Gastroesophageal sphincter (tissue), 4 donors: ENCODE results near the gene ALKBH5. TPM values are rescaled to one million over a fixed set of nuclear protein-coding genes. Genes with fewer than 3 reads are reported as not detected.

Source experiments
- ATAC-seq: fragments of 150-250 bp; one replicate; pipeline ENCODE4 v1.9.1; 2016; ENCODE audit warnings: mild to moderate bottlenecking, moderate library complexity
- H3K27ac ChIP-seq, 4 donors: fragments of 200-600 bp; sonication (generic) in 3 of 4; 1 replicate in 3 of 4; 2 replicates in 1 of 4; pipeline ENCODE4 v1.5.1; 2016 to 2019
- H3K27me3 ChIP-seq: fragments of 200-600 bp; sonication (generic); one replicate; pipeline ENCODE4 v1.5.1; 2019
- H3K36me3 ChIP-seq, 2 donors: fragments of 200-600 bp; sonication (generic); one replicate each; pipeline ENCODE4 v1.5.1; 2019; ENCODE audit warnings: control low read depth in 1 of 2
- H3K4me1 ChIP-seq, 3 donors: fragments of 200-600 bp; sonication (generic); 1 replicate in 2 of 3; 2 replicates in 1 of 3; pipeline ENCODE4 v1.5.1; 2016 to 2019; ENCODE audit warnings: control low read depth in 2 of 3
- H3K4me3 ChIP-seq, 2 donors: fragments of 200-600 bp; sonication (generic); one replicate each; pipeline ENCODE4 v1.5.1; 2019; ENCODE audit warnings: mild to moderate bottlenecking in 1 of 2, moderate library complexity in 1 of 2
- H3K9me3 ChIP-seq, 3 donors: fragments of 200-600 bp; sonication (generic); one replicate each; pipeline ENCODE4 v1.5.1; 2017 to 2019; ENCODE audit warnings: control low read depth in 2 of 3
- EP300 ChIP-seq: sonication (generic); formaldehyde crosslinking; IDR thresholded peaks from one replicate; pipeline ENCODE4 v1.6.1; 2017; ENCODE audit warnings: antibody characterized with exemption, mild to moderate bottlenecking
- POLR2A ChIP-seq, 2 donors: fragments of 450-650 bp; IDR thresholded peaks; one replicate each; pipeline ENCODE4 v1.6.1; 2017; ENCODE audit warnings: antibody characterized with exemption in 2 of 2, mild to moderate bottlenecking in 2 of 2, moderate library complexity in 1 of 2
- POLR2AphosphoS5 ChIP-seq: sonication (generic); formaldehyde crosslinking; IDR thresholded peaks from one replicate; pipeline ENCODE4 v1.6.1; 2017; ENCODE audit warnings: antibody characterized with exemption
- WGBS, 2 donors: methylation state at CpG; one replicate each; pipeline ENCODE4 v1.1.5; 2018; ENCODE audit warnings: low coverage in 1 of 2; 5-methylcytosine and 5-hydroxymethylcytosine counted together
- total RNA-seq, 4 donors: library from RNA; depleted of rRNA; stranded (reverse); fragments of >200 nt; gene quantifications; one replicate each; pipeline ENCODE4 v1.1.0, GENCODE V29; 2016
- TF ChIP-seq, protein P1 (sequence below), 4 experiments: fragments of 200-600 bp in 2 of 4; fragments of 450-650 bp in 2 of 4; sonication (generic) in 1 of 4; IDR thresholded peaks; one replicate each; pipeline ENCODE4 v1.5.1; 2017 to 2019; ENCODE audit warnings: antibody characterized with exemption in 4 of 4, mild to moderate bottlenecking in 2 of 4, moderate library complexity in 2 of 4

The ALKBH5 gene
- total RNA-seq, 4 donors from 2014 or later: 123 to 207 (median 131) TPM

DNA sequence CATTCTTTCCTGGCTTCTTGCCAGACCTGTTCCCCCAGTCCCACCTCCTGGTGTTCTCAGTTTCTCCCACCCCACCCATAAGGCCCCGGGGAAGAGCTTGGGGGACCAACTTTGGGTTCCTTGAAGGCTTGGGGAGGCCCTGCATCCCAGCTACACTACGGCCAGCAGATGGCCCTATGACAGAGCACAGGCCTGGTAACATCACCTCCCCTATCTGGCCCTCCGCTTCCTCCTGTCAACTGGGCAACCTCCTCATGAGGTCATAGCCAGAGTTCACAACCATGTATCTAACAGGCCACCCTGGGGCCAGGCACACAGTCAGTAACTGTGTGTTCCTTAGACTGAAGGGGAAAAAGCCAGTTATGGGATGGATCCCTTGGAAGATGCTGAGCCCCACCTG, 43.7 kb upstream of the ALKBH5 start:
- Histone ChIP-seq H3K4me3 (no peak overlapping the region), H3K27ac (no peak overlapping the region), H3K36me3 (no peaks in the 10 kb centered on the region), H3K27me3 (peaks cover 62% of the 10 kb centered on the region), H3K9me3 (no peaks in the 10 kb centered on the region), H3K4me1 (peaks cover 0 to 9% (median 0%) of the 10 kb centered on the region in 3 donors)
- ATAC-seq: no peak
- no peak for TF ChIP-seq EP300
- TF ChIP-seq, protein P1, sequence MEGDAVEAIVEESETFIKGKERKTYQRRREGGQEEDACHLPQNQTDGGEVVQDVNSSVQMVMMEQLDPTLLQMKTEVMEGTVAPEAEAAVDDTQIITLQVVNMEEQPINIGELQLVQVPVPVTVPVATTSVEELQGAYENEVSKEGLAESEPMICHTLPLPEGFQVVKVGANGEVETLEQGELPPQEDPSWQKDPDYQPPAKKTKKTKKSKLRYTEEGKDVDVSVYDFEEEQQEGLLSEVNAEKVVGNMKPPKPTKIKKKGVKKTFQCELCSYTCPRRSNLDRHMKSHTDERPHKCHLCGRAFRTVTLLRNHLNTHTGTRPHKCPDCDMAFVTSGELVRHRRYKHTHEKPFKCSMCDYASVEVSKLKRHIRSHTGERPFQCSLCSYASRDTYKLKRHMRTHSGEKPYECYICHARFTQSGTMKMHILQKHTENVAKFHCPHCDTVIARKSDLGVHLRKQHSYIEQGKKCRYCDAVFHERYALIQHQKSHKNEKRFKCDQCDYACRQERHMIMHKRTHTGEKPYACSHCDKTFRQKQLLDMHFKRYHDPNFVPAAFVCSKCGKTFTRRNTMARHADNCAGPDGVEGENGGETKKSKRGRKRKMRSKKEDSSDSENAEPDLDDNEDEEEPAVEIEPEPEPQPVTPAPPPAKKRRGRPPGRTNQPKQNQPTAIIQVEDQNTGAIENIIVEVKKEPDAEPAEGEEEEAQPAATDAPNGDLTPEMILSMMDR (IDR thresholded peaks at IDR 0.05): no peak
- no peak for TF ChIP-seq POLR2A (IDR thresholded peaks at IDR 0.05)
- no peak for TF ChIP-seq POLR2AphosphoS5
- no CpG with 5 or more reads among the region's 3 CpGs for WGBS, 2 donors

DNA sequence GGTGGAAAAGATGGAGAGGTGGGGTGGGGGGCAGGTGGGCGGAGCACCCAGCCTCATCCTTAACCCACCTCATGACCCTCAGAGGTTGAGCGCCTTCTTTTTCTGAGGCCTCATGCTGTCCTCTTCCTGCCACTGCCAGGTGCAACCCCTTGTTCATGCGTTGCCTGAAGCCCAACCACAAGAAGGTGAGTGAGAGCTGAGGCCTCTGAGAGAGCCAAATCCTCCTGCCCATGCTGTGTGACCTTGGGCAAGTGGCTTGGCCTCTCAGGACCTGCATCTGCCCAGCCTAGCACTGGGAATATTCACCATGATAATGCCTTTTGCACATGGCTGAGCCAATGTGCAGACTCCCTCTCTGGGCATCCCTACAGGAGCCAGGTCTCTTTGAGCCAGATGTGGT, 43.0 kb upstream of the ALKBH5 start:
- H3K27ac ChIP-seq: no peak overlapping the region
- peaks cover 0 to 9% (median 0%) of the 10 kb centered on the region in 3 donors for H3K4me1 ChIP-seq
- TF ChIP-seq EP300 (no peak), POLR2AphosphoS5 (no peak), POLR2A (IDR thresholded peaks at IDR 0.05) (no peak)
- TF ChIP-seq, protein P1 (IDR thresholded peaks at IDR 0.05): no peak
- no CpG with 5 or more reads among the region's 3 CpGs for WGBS, 2 donors
- no peak overlapping the region for H3K4me3 ChIP-seq
- H3K9me3 ChIP-seq: no peaks in the 10 kb centered on the region
- H3K36me3 ChIP-seq: no peaks in the 10 kb centered on the region
- peaks cover 55% of the 10 kb centered on the region for H3K27me3 ChIP-seq
- no peak for ATAC-seq

DNA sequence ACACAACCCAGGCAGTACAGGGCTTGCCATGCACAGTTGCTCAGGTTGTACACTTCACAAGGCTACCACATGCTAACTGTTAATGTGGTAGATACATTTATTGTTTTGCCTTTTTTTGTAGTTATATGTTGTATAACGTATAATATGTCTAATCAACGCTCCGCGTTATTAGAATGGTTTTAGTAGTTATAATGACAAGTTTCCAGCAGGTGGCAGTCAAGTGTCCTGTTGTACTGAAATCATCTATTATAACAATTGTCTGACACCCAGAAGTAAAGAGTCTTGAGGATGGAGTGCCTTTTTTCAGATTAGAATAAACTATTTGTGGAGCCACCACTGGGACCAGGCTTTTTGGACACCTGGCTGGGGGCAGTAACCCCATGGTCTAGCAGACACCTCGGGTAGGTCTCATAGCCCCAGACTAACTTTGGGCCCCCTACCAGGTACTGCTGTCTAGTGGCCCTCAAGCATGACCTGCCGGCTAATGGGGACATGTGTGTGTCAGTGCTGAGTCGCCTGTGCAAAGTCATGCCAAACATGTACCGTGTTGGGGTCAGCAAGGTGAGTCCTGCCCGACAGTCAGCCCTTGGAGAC, 42.3 kb upstream of the ALKBH5 start:
- H3K27ac ChIP-seq: no peak overlapping the region
- H3K9me3 ChIP-seq: no peaks in the 10 kb centered on the region
- peaks cover 48% of the 10 kb centered on the region for H3K27me3 ChIP-seq
- peaks cover 0 to 9% (median 0%) of the 10 kb centered on the region in 3 donors for H3K4me1 ChIP-seq
- peak; percentile 34 for ATAC-seq
- no peaks in the 10 kb centered on the region for H3K36me3 ChIP-seq
- H3K4me3 ChIP-seq: no peak overlapping the region
- 12 to 27% methylated on average over 6 of the region's 9 CpGs for WGBS, 2 donors
- TF ChIP-seq, protein P1 (IDR thresholded peaks at IDR 0.05): peak in 3 of 4 experiments; percentile 62 to 76 (median 71)
- TF ChIP-seq POLR2AphosphoS5: no peak

DNA sequence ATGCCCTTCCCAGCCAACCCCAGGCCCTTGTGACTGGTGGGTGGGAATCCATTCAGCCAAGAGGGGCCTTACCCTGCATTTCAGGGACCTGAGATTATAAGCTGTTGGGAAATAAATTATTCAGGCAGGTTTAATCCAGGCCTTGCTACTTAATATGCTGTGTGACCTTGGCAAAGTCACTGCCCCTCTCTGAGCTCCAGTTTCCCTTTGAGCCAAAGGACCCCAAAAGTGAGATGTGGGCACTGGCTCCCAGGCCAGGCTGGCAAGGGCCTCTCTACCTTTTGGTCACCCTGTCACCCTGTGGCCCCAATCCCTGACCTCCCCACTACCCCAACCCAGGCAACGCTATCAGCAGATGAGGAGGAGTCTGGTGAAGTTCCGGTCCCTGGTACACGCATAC, 41.2 kb upstream of the ALKBH5 start:
- Histone ChIP-seq H3K27me3 (peaks cover 37% of the 10 kb centered on the region), H3K9me3 (no peaks in the 10 kb centered on the region), H3K4me3 (no peak overlapping the region), H3K36me3 (no peaks in the 10 kb centered on the region), H3K4me1 (peaks cover 0 to 9% (median 0%) of the 10 kb centered on the region in 3 donors), H3K27ac (no peak overlapping the region)
- ATAC-seq: no peak
- TF ChIP-seq, protein P1 (IDR thresholded peaks at IDR 0.05): no peak
- TF ChIP-seq POLR2A (IDR thresholded peaks at IDR 0.05) (no peak), EP300 (no peak), POLR2AphosphoS5 (no peak)
- WGBS, 2 donors: 80 to 100% methylated on average over 1 to 2 of the region's 3 CpGs
